ENCODE results near the gene SDCBP2.

DNA sequence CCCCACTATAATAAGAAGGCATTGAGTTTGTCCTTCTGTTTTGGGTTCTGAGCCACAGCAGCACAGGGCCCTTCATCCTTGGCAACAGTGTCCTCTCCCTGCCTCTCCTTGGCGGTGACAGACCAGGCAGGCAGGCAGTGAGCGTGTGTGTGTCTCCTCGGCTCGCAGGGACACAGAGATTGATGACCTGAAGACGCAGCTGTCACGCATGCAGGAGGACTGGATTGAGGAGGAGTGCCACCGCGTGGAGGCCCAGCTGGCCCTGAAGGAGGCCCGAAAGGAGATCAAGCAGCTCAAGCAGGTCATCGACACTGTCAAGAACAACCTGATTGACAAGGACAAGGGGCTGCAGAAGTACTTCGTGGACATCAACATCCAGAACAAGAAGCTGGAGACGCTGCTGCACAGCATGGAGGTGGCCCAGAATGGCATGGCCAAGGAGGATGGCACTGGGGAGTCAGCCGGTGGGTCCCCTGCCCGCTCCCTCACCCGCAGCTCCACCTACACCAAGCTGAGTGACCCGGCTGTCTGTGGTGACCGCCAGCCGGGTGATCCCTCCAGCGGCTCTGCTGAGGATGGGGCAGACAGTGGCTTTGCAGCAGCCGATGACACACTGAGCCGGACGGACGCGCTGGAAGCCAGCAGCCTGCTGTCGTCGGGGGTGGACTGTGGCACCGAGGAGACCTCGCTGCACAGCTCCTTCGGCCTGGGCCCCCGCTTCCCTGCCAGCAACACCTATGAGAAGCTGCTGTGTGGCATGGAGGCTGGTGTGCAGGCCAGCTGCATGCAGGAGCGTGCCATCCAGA, 24.0 kb downstream of the SDCBP2 start:
- no peak for TF ChIP-seq EZH2 (IDR thresholded peaks at IDR 0.05; ENCODE audit: insufficient read depth, low read length)
- TF ChIP-seq, protein P1, sequence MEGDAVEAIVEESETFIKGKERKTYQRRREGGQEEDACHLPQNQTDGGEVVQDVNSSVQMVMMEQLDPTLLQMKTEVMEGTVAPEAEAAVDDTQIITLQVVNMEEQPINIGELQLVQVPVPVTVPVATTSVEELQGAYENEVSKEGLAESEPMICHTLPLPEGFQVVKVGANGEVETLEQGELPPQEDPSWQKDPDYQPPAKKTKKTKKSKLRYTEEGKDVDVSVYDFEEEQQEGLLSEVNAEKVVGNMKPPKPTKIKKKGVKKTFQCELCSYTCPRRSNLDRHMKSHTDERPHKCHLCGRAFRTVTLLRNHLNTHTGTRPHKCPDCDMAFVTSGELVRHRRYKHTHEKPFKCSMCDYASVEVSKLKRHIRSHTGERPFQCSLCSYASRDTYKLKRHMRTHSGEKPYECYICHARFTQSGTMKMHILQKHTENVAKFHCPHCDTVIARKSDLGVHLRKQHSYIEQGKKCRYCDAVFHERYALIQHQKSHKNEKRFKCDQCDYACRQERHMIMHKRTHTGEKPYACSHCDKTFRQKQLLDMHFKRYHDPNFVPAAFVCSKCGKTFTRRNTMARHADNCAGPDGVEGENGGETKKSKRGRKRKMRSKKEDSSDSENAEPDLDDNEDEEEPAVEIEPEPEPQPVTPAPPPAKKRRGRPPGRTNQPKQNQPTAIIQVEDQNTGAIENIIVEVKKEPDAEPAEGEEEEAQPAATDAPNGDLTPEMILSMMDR (IDR thresholded peaks at IDR 0.05; ENCODE audit: insufficient read depth, low read depth, low read length) = no peak

Data from astrocyte (in vitro differentiated cells and primary cell).